GM12878 (cell line): ENCODE measurements around the gene CFAP126. TPM values are rescaled to one million over a fixed set of nuclear protein-coding genes. Genes with fewer than 3 reads are reported as not detected.
A peak's percentile ranks its signal among the peaks of the same experiment; 100 is the strongest.

ENCODE experiments used
- ATAC-seq: fragments of 200-7000 bp; cut with Tn5 transposase; 3 replicates; pipeline ENCODE4 v1.9.1; 2020; ENCODE audit warnings: mild to moderate bottlenecking, moderate library complexity
- BruUV-seq: library from RNA; stranded (reverse); fragments of 400-500 nt; replicated peaks from 2 replicates; lab custom pipeline; 2021; lab: Mats Ljungman, UMichigan
- CTCF ChIA-PET: fragments of 300-600 bp; sonication (Branson Sonifier 250); formaldehyde crosslinking; extraction: SDS; loops from one replicate; lab custom pipeline; 2021; ENCODE audit warnings: inconsistent platforms; lab: Yijun Ruan, JAX
- POLR2A ChIA-PET: fragments of 350-600 bp; formaldehyde crosslinking; extraction: SDS; loops from one replicate; lab custom pipeline; 2021; ENCODE audit warnings: inconsistent platforms; lab: Charles Lee
- RAD21 ChIA-PET: fragments of 300-600 bp; sonication (Branson Sonifier 250); formaldehyde crosslinking; loops from one replicate; lab custom pipeline; 2023; ENCODE audit warnings: antibody characterized with exemption; ENCODE audit not compliant: unreplicated experiment; lab: Charles Lee
- SMC1A ChIA-PET: fragments of 300-600 bp; sonication (Branson Sonifier 250); formaldehyde crosslinking; loops from one replicate; lab custom pipeline; 2023; ENCODE audit not compliant: unreplicated experiment, uncharacterized antibody; lab: Charles Lee
- DNase-seq: peaks from one replicate; pipeline ENCODE4 v3.0.0-alpha.2; 2011; ENCODE audit warnings: low read depth, low spot score
- FAIRE-seq: peaks from 3 replicates; lab custom pipeline; 2011; peaks lifted over from hg19 to GRCh38; lab: Jason Lieb, UNC
- H2AFZ ChIP-seq: 2 replicates; pipeline ENCODE4 v1.6.0; 2011; ENCODE audit warnings: low read depth, low read length, control low read depth; ENCODE audit not compliant: control insufficient read depth
- H3K27ac ChIP-seq: 2 replicates; pipeline ENCODE4 v1.5.1; 2011; ENCODE audit warnings: control low read depth; ENCODE audit not compliant: control insufficient read depth, insufficient read depth
- H3K27me3 ChIP-seq, 2 experiments: replicated peaks in 1 of 2; 2 replicates each; pipeline versions ENCODE4 v1.6.0 to v1.6.1; 2011; ENCODE audit warnings: low read length in 1 of 2; ENCODE audit not compliant: control insufficient read depth in 2 of 2, insufficient read depth in 2 of 2
- H3K36me3 ChIP-seq, 2 experiments: 2 replicates each; pipeline ENCODE4 v1.5.1; 2011; ENCODE audit warnings: low read length in 1 of 2; ENCODE audit not compliant: control insufficient read depth in 2 of 2, insufficient read depth in 2 of 2
- H3K4me1 ChIP-seq: 2 replicates; pipeline ENCODE4 v1.6.1; 2011; ENCODE audit warnings: mild to moderate bottlenecking, low read length, moderate library complexity, mixed read lengths; ENCODE audit not compliant: control insufficient read depth, insufficient read depth
- H3K4me2 ChIP-seq: 2 replicates; pipeline ENCODE4 v1.6.0; 2011; ENCODE audit warnings: control low read depth; ENCODE audit not compliant: control insufficient read depth, insufficient read depth
- H3K4me3 ChIP-seq: fragments of 200-600 bp; sonication (generic); 2 replicates; pipeline ENCODE4 v1.5.1; 2016
- H3K79me2 ChIP-seq: 2 replicates; pipeline ENCODE4 v1.6.0; 2011; ENCODE audit warnings: low read length; ENCODE audit not compliant: control insufficient read depth, insufficient read depth
- H3K9ac ChIP-seq: 2 replicates; pipeline ENCODE4 v1.8.0; 2011; ENCODE audit warnings: low read length, control low read depth, mixed read lengths; ENCODE audit not compliant: control insufficient read depth, insufficient read depth
- H3K9me3 ChIP-seq: replicated peaks from 3 replicates; pipeline ENCODE4 v1.5.1; 2011; ENCODE audit warnings: mild to moderate bottlenecking, low read length; ENCODE audit not compliant: control insufficient read depth, insufficient read depth
- H4K20me1 ChIP-seq: 2 replicates; pipeline ENCODE4 v1.6.0; 2011; ENCODE audit not compliant: control insufficient read depth, insufficient read depth
- RAD21 ChIP-seq: IDR thresholded peaks from 2 replicates; pipeline ENCODE4 v1.6.1; 2011; ENCODE audit warnings: mild to moderate bottlenecking, low read depth, low read length, moderate library complexity; ENCODE audit not compliant: insufficient read depth
- RB1 ChIP-seq: fragments of 450-650 bp; formaldehyde crosslinking; IDR thresholded peaks from 2 replicates; pipeline ENCODE4 v1.6.1; 2017; ENCODE audit warnings: mild to moderate bottlenecking, borderline replicate concordance
- RFX5 ChIP-seq: IDR thresholded peaks from 2 replicates; pipeline ENCODE4 v1.6.1; 2011; ENCODE audit warnings: low read depth, low read length, improper control_type of control experiment
- RUNX3 ChIP-seq: IDR thresholded peaks from 2 replicates; pipeline ENCODE4 v1.6.1; 2012; ENCODE audit warnings: low read length, inconsistent platforms
- SPI1 ChIP-seq: IDR thresholded peaks from 2 replicates; pipeline ENCODE4 v1.6.1; 2011; ENCODE audit warnings: low read depth, mild to moderate bottlenecking, low read length, moderate library complexity, borderline replicate concordance; ENCODE audit not compliant: insufficient read depth
- SREBF2 ChIP-seq: IDR thresholded peaks from 2 replicates; pipeline ENCODE4 v1.6.1; 2012; ENCODE audit warnings: mild to moderate bottlenecking, low read length
- ZSCAN29 ChIP-seq: fragments of 450-650 bp; IDR thresholded peaks from 2 replicates; pipeline ENCODE4 v1.6.1; 2017; ENCODE audit warnings: mild to moderate bottlenecking, moderate library complexity
- WGBS: methylation state at CpG from one replicate; pipeline ENCODE4 v1.1.6; 2016; ENCODE audit warnings: low lambda C conversion rate; ENCODE audit not compliant: insufficient replicate concordance, insufficient coverage; ENCODE audit errors: missing lambda C conversion rate; 5-methylcytosine and 5-hydroxymethylcytosine counted together
- in situ Hi-C: fragments of 300-500 bp; cut with MboI; formaldehyde crosslinking; loops from 9 replicates; pipeline ENCODE4 v1.14.3; 2018; ENCODE audit warnings: mixed read lengths
- intact Hi-C: fragments of 100-400 bp; cut with micrococcal nuclease; formaldehyde crosslinking; loops from one replicate; pipeline ENCODE4 v1.14.2; 2022; ENCODE audit not compliant: unreplicated experiment
- polyA plus RNA-seq, 11 experiments: library from polyadenylated mRNA; depleted of rRNA in 4 of 11; unstranded in 6 of 11; stranded (reverse) in 5 of 11; fragments of >200 nt; fragmentation: Nextera tagmentation in 4 of 11; fragmentation: Illumina TruSeq in 1 of 11; extraction: Ambion mirVana in 4 of 11; extraction: Trizol in 1 of 11; gene quantifications; 1 replicate in 1 of 11; 2 replicates in 10 of 11; pipeline versions ENCODE4 v1.2.1 to v1.2.3, GENCODE V29; 2011 to 2016; ENCODE audit warnings: inconsistent platforms in 2 of 11, missing spikeins in 2 of 11, low read depth in 1 of 11
- total RNA-seq, 4 experiments: library from RNA; depleted of rRNA in 3 of 4; stranded (reverse); fragments of >200 nt in 3 of 4; fragmentation: Illumina TruSeq in 1 of 4; extraction: Trizol in 1 of 4; gene quantifications; 2 replicates each; pipeline versions ENCODE4 v1.2.1 to v1.2.3, GENCODE V29; 2013 to 2021
- TF ChIP-seq, protein P1 (sequence below), 3 experiments: IDR thresholded peaks in 2 of 3; conservative IDR thresholded peaks in 1 of 3; 2 replicates each; pipeline ENCODE4 v1.5.1; 2011; ENCODE audit warnings: low read depth in 3 of 3, low read length in 3 of 3, mild to moderate bottlenecking in 3 of 3, control low read depth in 2 of 3, moderate library complexity in 2 of 3, inconsistent platforms in 1 of 3, mixed read lengths in 1 of 3; ENCODE audit not compliant: control insufficient read depth in 2 of 3, insufficient read depth in 1 of 3; ENCODE audit errors: extremely low read depth in 1 of 3
- TF ChIP-seq, protein P2 (sequence below): fragments of 450-650 bp; IDR thresholded peaks from 2 replicates; pipeline ENCODE4 v1.6.1; 2017; ENCODE audit warnings: low read depth, mild to moderate bottlenecking, moderate library complexity
- TF ChIP-seq, protein P3 (sequence below): IDR thresholded peaks from 2 replicates; pipeline ENCODE4 v1.6.1; 2011; ENCODE audit warnings: low read depth, mild to moderate bottlenecking, low read length, moderate library complexity, borderline replicate concordance; ENCODE audit errors: extremely low read depth

The CFAP126 gene
- total and polyA plus RNA-seq, 10 of the 15 experiments (the other 5 are each of a cell fraction or from before 2014, with no cell fraction given), result not detected

DNA sequence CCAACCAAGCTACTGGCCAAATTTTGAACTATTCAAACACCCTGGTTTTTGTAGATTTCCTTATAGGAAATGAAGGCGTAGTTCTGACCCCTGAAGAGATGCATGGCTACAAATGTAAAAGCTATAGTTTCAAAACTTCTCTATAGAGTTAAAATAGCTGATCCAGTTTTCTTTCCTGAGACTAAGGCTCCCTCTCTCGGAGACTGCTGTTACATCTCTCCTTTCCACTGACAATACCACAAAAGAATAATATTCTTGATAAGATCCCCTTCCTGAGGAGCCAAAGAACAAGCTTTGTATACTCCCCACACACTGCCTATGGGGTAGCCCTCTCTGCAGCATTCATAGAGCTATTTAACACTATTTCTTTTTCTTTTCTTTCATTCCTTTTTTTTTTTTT is 6.7 kb upstream of the CFAP126 start:
- FAIRE-seq (no peak), DNase-seq (no peak), ATAC-seq (no peak)
- Histone ChIP-seq H3K4me3 (no peak overlapping the region), H3K27ac (no peak overlapping the region), H3K79me2 (no peaks in the 10 kb centered on the region), H3K9me3 (no peaks in the 10 kb centered on the region), H3K4me2 (no peak overlapping the region), H2AFZ (no peak overlapping the region), H3K27me3 (no peaks in the 10 kb centered on the region), H3K9ac (no peak overlapping the region), H3K36me3 (no peaks in the 10 kb centered on the region), H4K20me1 (no peaks in the 10 kb centered on the region), H3K4me1 (no peaks in the 10 kb centered on the region)
- BruUV-seq, result no TSS peak
- in situ Hi-C loops, result no loop called here
- ChIA-PET RAD21 (interaction anchor here (0.7 to 2.5 kb wide), 4 partner anchors 23 to 163 kb away, joined by 3 to 23 read pairs (median 4); partner anchors contain the start of gene TOMM40L), SMC1A (interaction anchor here (0.7 to 3.6 kb wide), 7 partner anchors 8 to 183 kb away, joined by 3 to 19 read pairs (median 4); partner anchors contain the start of gene TOMM40L), CTCF (interaction anchor here (0.8 to 2.8 kb wide), 18 partner anchors 9 to 220 kb away, joined by 3 to 28 read pairs (median 4); partner anchors contain the start of genes NDUFS2 and TOMM40L), POLR2A (interaction anchor here (0.6 to 0.9 kb wide), 5 partner anchors 122 to 291 kb away, joined by 3 to 6 read pairs (median 4); no protein-coding TSS in a partner anchor)
- 46% methylated on average over 2 of the region's 2 CpGs for WGBS
- intact Hi-C loops, result no loop called here
- TF ChIP-seq RUNX3 (no peak), RAD21 (peak; percentile 36; the same call in 1 of the 2 replicates), SREBF2 (no peak)
- TF ChIP-seq, protein P1, sequence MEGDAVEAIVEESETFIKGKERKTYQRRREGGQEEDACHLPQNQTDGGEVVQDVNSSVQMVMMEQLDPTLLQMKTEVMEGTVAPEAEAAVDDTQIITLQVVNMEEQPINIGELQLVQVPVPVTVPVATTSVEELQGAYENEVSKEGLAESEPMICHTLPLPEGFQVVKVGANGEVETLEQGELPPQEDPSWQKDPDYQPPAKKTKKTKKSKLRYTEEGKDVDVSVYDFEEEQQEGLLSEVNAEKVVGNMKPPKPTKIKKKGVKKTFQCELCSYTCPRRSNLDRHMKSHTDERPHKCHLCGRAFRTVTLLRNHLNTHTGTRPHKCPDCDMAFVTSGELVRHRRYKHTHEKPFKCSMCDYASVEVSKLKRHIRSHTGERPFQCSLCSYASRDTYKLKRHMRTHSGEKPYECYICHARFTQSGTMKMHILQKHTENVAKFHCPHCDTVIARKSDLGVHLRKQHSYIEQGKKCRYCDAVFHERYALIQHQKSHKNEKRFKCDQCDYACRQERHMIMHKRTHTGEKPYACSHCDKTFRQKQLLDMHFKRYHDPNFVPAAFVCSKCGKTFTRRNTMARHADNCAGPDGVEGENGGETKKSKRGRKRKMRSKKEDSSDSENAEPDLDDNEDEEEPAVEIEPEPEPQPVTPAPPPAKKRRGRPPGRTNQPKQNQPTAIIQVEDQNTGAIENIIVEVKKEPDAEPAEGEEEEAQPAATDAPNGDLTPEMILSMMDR (IDR thresholded peaks at IDR 0.05 in 2 of 3, conservative IDR thresholded peaks at IDR 0.05 in 1 of 3; ENCODE audit: control insufficient read depth in 2 of 3, extremely low read depth in 1 of 3, insufficient read depth in 1 of 3, low read depth in 3 of 3, low read length in 3 of 3), result peak in 1 of 3 experiments; percentile 28; a peak in 2 of 6 replicates

DNA sequence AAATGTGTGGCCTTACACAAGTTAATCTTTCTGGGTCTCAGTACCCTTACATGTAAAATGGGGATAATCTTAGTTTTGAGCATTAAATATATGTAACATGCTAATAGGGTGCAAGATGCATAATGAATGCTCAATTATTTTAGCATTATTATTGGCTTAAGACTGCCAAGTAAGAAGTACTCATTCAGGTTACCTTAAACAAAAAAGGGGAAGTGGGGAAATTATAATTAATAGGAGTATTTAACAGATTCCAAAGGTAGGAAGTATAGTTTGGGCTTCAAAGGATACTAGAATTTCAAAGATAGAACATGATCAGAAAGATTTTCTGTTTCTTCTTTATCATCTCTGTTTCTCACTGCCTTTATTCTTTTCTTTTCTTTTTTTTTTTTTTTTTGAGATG is 5.8 kb upstream of the CFAP126 start:
- POLR2A ChIA-PET, result no interaction called here
- Histone ChIP-seq H3K79me2 (no peaks in the 10 kb centered on the region), H3K36me3 (no peaks in the 10 kb centered on the region), H3K9ac (no peak overlapping the region), H3K4me2 (no peak overlapping the region), H2AFZ (no peak overlapping the region), H3K27ac (no peak overlapping the region), H3K4me3 (no peak overlapping the region), H3K27me3 (no peaks in the 10 kb centered on the region), H4K20me1 (no peaks in the 10 kb centered on the region), H3K9me3 (no peaks in the 10 kb centered on the region), H3K4me1 (no peaks in the 10 kb centered on the region)
- SMC1A ChIA-PET, result interaction anchor here (0.9 to 3.6 kb wide), 5 partner anchors 9 to 182 kb away, joined by 3 to 19 read pairs (median 5); partner anchors contain the start of gene TOMM40L
- CTCF ChIA-PET, result interaction anchor here (1.0 to 2.8 kb wide), 8 partner anchors 10 to 188 kb away, joined by 4 to 28 read pairs (median 10); partner anchors contain the start of gene TOMM40L
- in situ Hi-C loops, result no loop called here
- no TSS peak for BruUV-seq
- intact Hi-C loops, result no loop called here
- no peak for FAIRE-seq
- no peak for ATAC-seq
- no peak for DNase-seq
- TF ChIP-seq RB1, result no peak
- TF ChIP-seq RFX5, result no peak
- TF ChIP-seq, protein P2, sequence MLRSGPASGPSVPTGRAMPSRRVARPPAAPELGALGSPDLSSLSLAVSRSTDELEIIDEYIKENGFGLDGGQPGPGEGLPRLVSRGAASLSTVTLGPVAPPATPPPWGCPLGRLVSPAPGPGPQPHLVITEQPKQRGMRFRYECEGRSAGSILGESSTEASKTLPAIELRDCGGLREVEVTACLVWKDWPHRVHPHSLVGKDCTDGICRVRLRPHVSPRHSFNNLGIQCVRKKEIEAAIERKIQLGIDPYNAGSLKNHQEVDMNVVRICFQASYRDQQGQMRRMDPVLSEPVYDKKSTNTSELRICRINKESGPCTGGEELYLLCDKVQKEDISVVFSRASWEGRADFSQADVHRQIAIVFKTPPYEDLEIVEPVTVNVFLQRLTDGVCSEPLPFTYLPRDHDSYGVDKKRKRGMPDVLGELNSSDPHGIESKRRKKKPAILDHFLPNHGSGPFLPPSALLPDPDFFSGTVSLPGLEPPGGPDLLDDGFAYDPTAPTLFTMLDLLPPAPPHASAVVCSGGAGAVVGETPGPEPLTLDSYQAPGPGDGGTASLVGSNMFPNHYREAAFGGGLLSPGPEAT, result no peak
- TF ChIP-seq, protein P3, sequence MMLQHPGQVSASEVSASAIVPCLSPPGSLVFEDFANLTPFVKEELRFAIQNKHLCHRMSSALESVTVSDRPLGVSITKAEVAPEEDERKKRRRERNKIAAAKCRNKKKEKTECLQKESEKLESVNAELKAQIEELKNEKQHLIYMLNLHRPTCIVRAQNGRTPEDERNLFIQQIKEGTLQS, result no peak
- peak; percentile 46; the same call in 1 of the 2 replicates for TF ChIP-seq SPI1
- TF ChIP-seq ZSCAN29, result no peak
- RAD21 ChIA-PET, result interaction anchor here (1.0 to 2.5 kb wide), 4 partner anchors 9 to 162 kb away, joined by 3 to 23 read pairs (median 4); partner anchors contain the start of gene TOMM40L
